ENCODE results near the gene TBC1D14. TPM values are rescaled to one million over a fixed set of nuclear protein-coding genes. Genes with fewer than 3 reads are reported as not detected.

TBC1D14 gene
- total RNA-seq, 1 donor from 2014 or later: 47.3 TPM

DNA sequence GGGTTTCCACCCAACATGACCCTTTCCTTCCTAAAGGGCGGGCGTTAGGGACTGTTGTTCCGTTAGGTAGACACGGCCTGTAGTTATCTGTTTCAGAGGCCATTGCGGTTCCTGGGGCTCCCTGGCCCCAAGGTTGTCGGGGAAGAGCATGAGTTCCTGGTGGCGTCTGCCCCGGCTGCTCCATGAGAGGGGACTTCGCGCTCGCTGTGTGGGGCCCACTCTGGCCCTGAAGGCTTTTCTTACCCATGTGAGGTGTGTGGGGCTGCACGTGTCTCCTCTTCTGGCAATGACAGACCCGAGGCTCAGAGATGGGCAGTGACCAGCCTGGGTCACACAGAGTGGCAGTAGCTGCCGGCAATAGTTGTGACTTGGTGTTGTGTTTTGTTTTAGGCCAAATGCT is 142.7 kb downstream of the TBC1D14 start:
- intact Hi-C loops (cut with micrococcal nuclease): no loop called here
- Mint-ChIP-seq H3K27me3 (no peaks in the 10 kb centered on the region), H3K4me3 (no peak overlapping the region), H3K36me3 (ENCODE audit: low read depth) (peaks cover 19% of the 10 kb centered on the region), H3K9me3 (no peaks in the 10 kb centered on the region), H3K27ac (no peak overlapping the region), H3K4me1 (peaks cover 13% of the 10 kb centered on the region)
- no peak for DNase-seq

DNA sequence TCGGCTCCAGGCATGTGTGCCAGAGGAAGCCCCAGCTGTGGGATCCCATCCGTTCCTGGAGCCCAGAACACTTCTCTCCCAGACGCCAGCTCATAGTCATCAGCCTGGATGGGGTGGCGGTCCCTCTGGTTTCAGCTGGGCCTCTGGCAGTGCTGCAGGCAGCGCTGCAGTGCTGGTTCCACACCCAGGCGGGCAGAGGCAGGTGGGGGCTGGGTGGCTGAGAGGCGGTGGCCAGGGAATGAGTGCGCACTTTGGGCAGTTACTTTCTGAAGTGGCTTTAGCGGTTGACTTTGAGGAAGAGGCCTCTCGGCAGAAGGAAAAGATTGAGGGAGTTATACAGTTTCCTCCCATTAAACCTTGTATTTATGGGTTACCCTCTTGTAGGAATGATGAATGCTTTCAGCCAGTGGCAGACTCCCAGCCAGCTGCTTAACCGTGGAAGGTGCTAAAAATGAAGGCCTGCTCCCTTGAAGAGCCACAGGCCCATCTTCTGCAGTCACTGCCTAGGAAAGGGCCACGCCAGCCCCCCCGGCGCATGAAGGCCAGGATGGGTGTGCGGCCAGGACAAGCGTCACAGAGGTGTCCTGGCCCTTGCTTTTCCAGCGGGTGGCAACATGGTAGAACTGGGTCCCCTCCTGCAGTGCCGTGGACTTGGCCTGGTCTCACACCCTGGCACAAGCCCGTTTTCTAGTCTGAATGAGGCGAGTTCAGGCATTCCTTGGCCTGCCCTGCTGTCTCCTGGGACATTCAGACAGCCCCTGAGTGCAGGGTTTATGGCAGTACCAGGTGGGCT is 143.5 kb downstream of the TBC1D14 start:
- H3K9me3 Mint-ChIP-seq: no peaks in the 10 kb centered on the region
- H3K27ac Mint-ChIP-seq: peak overlapping the region; percentile 56
- peaks cover 11% of the 10 kb centered on the region for H3K4me1 Mint-ChIP-seq
- intact Hi-C loops (cut with micrococcal nuclease): no loop called here
- H3K36me3 Mint-ChIP-seq (ENCODE audit: low read depth): peaks cover 23% of the 10 kb centered on the region
- no peaks in the 10 kb centered on the region for H3K27me3 Mint-ChIP-seq
- DNase-seq: peak; percentile 69
- H3K4me3 Mint-ChIP-seq: no peak overlapping the region

DNA sequence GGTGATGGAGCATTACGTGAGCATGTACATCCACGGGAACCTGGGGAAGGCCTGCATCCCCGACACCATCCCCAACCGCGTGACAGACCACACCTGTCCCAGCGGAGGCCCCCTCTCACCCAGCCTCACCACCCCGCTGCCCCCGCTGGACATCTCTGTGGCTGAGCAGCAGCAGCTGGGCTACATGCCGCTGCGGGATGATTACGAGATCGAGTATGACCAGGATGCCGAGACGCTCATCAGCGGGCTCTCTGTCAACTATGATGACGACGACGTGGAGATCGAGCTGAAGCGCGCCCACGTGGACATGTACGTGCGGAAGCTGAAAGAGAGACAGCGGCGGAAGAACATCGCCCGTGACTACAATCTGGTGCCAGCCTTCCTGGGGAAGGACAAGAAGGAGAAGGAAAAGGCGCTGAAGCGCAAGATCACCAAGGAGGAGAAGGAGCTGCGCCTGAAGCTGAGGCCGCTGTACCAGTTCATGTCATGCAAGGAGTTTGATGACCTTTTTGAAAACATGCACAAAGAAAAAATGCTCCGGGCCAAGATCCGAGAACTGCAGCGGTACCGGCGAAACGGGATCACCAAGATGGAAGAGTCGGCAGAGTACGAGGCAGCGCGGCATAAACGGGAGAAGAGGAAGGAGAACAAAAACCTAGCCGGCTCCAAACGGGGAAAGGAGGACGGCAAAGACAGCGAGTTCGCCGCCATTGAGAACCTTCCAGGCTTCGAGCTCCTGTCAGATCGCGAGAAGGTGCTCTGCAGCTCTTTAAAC is 144.7 kb downstream of the TBC1D14 start:
- peaks cover 29% of the 10 kb centered on the region for H3K36me3 Mint-ChIP-seq (ENCODE audit: low read depth)
- no peak overlapping the region for H3K4me3 Mint-ChIP-seq
- no peaks in the 10 kb centered on the region for H3K27me3 Mint-ChIP-seq
- H3K4me1 Mint-ChIP-seq: peaks cover 8% of the 10 kb centered on the region
- no peaks in the 10 kb centered on the region for H3K9me3 Mint-ChIP-seq
- DNase-seq: no peak
- no peak overlapping the region for H3K27ac Mint-ChIP-seq
- intact Hi-C loops (cut with micrococcal nuclease): no loop called here

DNA sequence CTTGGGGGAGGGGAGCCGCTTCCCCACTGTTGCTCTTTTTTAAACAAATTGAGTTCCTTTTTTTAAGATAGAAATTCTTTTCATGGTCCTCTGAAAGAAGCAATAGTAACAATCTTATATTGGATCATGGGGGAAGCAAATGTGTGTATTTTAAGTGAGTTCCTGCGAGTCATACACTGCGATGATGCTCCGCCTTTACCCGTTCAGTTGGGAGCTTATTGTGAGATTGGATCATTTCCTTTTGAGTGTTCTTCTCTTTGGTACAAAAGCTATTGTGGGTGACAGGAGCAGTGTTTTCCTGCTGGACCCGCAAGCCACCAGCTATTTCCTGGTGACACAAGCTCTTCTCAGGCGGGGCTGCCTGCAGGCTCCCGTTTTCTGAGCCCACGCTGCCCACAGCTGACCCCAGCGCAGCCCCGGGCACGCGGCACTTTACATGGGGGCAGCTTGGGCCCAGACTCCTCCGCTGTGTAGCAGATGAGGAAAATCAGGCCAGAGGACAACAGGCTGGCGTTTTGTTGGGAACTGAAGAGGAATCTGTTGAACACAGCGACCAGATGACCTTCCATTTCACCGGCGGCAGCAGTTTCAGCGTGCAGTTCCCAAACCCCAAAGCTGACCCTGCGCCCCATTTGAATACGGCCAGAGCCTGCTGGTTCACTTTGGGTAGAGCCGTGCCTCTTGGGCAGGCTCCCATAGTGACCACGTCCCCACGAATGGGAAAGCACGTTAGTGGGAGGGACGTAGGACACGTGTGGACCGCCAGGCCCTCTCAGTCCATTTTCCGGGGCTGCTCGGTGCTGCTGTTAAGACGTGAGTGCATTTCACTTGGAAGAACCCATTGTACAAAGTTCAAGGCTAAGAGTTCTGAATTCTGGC is 145.7 kb downstream of the TBC1D14 start:
- Mint-ChIP-seq H3K27me3 (no peaks in the 10 kb centered on the region), H3K9me3 (no peaks in the 10 kb centered on the region), H3K4me1 (peaks cover 8% of the 10 kb centered on the region), H3K4me3 (no peak overlapping the region), H3K27ac (no peak overlapping the region), H3K36me3 (ENCODE audit: low read depth) (peaks cover 35% of the 10 kb centered on the region)
- DNase-seq: no peak
- intact Hi-C loops (cut with micrococcal nuclease): no loop called here

DNA sequence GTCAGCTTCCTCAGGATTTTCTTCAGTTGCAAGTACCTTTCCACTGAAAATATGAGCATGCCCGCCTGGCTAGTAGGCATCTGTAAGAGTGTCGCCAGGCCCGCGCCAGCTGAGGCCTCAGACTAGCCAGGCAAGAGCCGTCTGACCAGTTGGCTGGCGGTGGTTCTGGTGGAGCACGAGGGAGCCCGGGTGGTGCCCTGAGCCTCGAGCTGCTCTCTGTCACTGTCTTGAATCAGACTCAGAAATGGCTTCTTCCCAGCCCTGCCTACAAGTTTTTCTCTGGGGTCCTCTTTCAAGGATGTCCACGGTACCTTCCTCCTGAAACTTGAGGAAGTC is 146.3 kb downstream of the TBC1D14 start:
- Mint-ChIP-seq H3K4me1 (peaks cover 8% of the 10 kb centered on the region), H3K27ac (no peak overlapping the region), H3K36me3 (ENCODE audit: low read depth) (peaks cover 39% of the 10 kb centered on the region), H3K9me3 (no peaks in the 10 kb centered on the region), H3K4me3 (no peak overlapping the region), H3K27me3 (no peaks in the 10 kb centered on the region)
- no peak for DNase-seq
- intact Hi-C loops (cut with micrococcal nuclease): no loop called here

DNA sequence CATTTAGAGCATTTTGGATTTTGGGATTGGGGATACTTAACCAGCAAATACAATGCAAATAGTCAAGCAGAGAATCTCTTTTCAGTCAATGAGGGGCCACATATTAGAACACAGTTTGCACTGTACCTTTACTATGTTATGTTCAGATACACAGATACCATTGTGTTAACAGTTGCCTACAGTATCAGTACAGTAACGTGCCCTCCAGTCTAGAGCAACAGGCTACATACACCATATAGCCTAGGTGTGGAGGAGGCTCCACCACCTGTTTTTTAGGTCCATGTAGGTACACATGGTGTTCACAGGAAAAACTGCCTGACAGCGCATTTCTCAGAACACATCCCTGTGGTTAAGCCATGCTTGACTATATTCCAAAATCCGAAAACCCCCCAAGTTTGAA is 149.2 kb downstream of the TBC1D14 start:
- intact Hi-C loops (cut with micrococcal nuclease): no loop called here
- H3K27me3 Mint-ChIP-seq: no peaks in the 10 kb centered on the region

DNA sequence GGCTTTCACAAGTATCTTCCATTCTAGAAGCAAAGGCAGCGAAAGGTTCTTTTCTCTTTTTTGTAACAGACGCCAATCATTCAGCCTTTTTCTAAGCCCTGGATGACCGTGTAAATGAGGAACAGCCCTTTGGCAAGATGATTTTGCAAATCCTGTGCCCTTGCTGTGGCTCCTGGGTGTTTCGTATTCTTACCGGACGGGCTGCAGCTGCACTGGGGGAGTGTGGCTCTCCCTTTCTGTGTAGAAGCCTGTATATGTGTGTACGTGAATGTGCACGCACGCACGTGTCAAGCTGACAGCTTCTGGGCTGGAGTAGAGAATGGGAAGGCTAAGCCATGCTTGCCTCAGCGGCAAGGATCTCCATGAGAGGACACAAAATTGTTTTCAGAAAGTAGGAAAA is 150.0 kb downstream of the TBC1D14 start:
- DNase-seq: no peak
- H3K4me3 Mint-ChIP-seq: no peak overlapping the region
- no peaks in the 10 kb centered on the region for H3K9me3 Mint-ChIP-seq
- peaks cover 6% of the 10 kb centered on the region for H3K4me1 Mint-ChIP-seq
- no peaks in the 10 kb centered on the region for H3K27me3 Mint-ChIP-seq
- H3K36me3 Mint-ChIP-seq (ENCODE audit: low read depth): peaks cover 61% of the 10 kb centered on the region
- intact Hi-C loops (cut with micrococcal nuclease): no loop called here
- no peak overlapping the region for H3K27ac Mint-ChIP-seq

More for the DNA sequence above, 149.2 kb downstream of the TBC1D14 start:
- no peaks in the 10 kb centered on the region for H3K4me1 Mint-ChIP-seq
- no peak overlapping the region for H3K27ac Mint-ChIP-seq
- no peak overlapping the region for H3K4me3 Mint-ChIP-seq
- H3K36me3 Mint-ChIP-seq (ENCODE audit: low read depth): peaks cover 62% of the 10 kb centered on the region
- H3K9me3 Mint-ChIP-seq: no peaks in the 10 kb centered on the region
- no peak for DNase-seq

DNA sequence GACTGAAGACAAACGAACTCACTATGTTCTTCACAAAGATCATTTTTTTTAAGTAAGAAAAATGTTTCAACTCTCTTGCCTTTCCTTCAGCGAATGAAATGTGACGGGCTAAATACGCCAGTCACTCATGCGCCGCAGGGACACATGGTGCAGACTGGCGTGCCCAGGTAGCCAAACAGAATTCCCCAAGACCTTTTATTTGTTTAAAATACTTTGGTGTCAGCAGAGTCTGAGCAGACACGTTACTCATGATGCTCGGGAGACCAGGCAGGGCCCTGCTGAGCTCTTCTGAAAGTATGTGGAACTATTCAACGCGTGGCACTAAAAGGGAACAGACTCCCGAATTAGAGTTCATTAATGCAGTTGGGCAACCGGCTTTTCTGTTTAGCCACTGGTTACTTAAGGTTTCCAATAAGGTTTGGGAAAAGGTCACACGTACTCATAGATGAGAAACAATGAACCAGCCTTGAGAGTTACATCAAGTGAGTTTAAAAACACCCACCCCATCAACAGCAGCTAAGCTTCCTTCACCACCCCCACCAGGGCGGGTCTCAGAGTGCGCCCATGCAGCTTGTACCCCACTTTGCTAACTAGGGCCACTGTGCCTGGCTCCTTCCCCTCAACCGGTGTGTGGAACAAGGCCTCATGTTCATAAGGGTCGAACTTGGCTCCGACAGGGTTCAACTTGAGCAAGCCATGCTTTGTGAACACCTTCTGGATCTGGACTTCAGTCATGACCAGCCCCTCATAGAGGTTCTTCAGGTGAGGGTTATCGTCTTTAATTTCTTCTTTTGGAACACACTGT is 150.9 kb downstream of the TBC1D14 start:
- H3K4me1 Mint-ChIP-seq: peaks cover 12% of the 10 kb centered on the region
- no peak overlapping the region for H3K27ac Mint-ChIP-seq
- intact Hi-C loops (cut with micrococcal nuclease): no loop called here
- no peaks in the 10 kb centered on the region for H3K9me3 Mint-ChIP-seq
- no peak for DNase-seq
- H3K4me3 Mint-ChIP-seq: no peak overlapping the region
- peaks cover 67% of the 10 kb centered on the region for H3K36me3 Mint-ChIP-seq (ENCODE audit: low read depth)
- H3K27me3 Mint-ChIP-seq: no peaks in the 10 kb centered on the region

DNA sequence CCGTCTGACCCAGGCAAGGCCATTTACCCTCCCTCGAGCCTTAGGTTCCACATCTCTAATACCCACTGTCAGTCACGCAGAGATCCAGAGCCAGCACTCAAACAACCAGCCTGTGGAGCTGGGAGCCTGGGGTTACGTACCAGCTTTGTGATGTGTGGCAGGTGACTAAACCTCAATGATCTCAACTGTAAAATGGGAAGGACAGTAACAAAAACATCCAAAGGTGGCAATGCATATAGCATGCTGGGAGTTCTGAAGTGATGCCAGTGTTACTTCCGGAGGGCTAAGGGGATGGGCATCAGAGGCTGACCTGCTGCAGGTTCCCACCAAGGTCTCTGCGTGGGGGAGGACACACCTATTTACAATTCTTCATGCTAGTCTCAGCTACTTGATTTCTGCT is 152.2 kb downstream of the TBC1D14 start:
- H3K9me3 Mint-ChIP-seq: no peaks in the 10 kb centered on the region
- no peak overlapping the region for H3K4me3 Mint-ChIP-seq
- intact Hi-C loops (cut with micrococcal nuclease): no loop called here
- H3K4me1 Mint-ChIP-seq: peaks cover 19% of the 10 kb centered on the region
- H3K27ac Mint-ChIP-seq: no peak overlapping the region
- DNase-seq: no peak
- H3K36me3 Mint-ChIP-seq (ENCODE audit: low read depth): peaks cover 68% of the 10 kb centered on the region
- no peaks in the 10 kb centered on the region for H3K27me3 Mint-ChIP-seq

DNA sequence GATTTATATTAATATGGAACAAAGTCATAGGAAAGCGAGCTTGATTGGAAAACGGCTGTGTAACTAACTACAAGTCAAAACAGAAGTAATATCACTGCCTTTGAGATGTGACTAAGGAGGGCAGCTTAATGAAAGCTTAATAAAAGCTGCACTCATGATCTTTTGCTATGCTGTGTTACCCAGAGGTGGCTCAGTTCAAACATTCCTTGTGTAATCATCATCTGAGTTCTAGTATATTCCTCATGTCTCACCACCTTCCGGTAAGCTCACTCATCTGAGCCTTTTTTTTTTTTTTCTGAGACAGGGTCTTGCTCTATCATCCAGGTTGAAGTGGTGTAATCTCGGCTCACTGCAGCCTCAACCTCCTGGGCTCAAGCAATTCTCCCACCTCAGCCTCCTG is 153.2 kb downstream of the TBC1D14 start:
- H3K4me3 Mint-ChIP-seq: no peak overlapping the region
- no peaks in the 10 kb centered on the region for H3K9me3 Mint-ChIP-seq
- peaks cover 23% of the 10 kb centered on the region for H3K4me1 Mint-ChIP-seq
- no peak for DNase-seq
- peaks cover 71% of the 10 kb centered on the region for H3K36me3 Mint-ChIP-seq (ENCODE audit: low read depth)
- H3K27ac Mint-ChIP-seq: no peak overlapping the region
- no peaks in the 10 kb centered on the region for H3K27me3 Mint-ChIP-seq
- intact Hi-C loops (cut with micrococcal nuclease): no loop called here

DNA sequence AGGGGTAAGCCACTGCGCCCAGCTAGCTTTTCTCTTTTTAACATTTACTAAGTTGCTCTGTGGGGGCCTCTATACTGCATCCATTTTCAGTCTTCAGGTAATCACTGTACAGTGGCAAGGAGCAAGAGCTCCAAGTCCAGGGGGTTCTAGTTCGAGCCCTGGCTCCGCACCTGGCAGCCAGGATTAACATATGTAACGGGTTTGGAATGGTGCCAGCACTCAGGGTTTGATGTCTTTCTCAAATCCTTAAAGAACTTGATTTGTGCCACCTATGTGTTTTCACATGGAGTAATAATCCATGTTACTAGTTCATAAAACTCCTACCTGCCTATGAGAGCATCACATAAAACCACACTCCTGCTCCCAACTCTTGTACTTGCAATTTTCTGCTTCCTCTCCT is 153.7 kb downstream of the TBC1D14 start:
- no peaks in the 10 kb centered on the region for H3K27me3 Mint-ChIP-seq
- DNase-seq: no peak
- peaks cover 23% of the 10 kb centered on the region for H3K4me1 Mint-ChIP-seq
- no peak overlapping the region for H3K27ac Mint-ChIP-seq
- peaks cover 70% of the 10 kb centered on the region for H3K36me3 Mint-ChIP-seq (ENCODE audit: low read depth)
- no peaks in the 10 kb centered on the region for H3K9me3 Mint-ChIP-seq
- intact Hi-C loops (cut with micrococcal nuclease): no loop called here
- no peak overlapping the region for H3K4me3 Mint-ChIP-seq

DNA sequence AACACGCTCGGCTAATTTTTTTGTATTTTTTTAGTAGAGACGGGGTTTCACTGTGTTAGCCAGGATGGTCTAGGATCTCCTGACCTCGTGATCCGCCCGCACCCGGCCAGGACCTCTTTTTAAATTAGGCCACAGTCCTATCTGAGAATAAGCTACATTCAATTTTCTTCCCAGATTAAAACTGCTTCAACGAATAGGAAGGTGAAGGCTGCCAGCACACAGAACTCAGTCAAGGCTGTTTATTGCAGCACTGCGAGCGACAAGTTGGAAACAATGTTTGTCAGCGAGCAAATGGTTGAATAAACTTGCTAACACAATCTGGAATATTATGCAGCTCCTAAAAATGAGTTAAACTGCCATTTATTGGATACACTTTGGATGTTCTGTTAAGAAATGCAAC is 156.4 kb downstream of the TBC1D14 start:
- H3K27ac Mint-ChIP-seq: no peak overlapping the region
- peaks cover 52% of the 10 kb centered on the region for H3K36me3 Mint-ChIP-seq (ENCODE audit: low read depth)
- H3K9me3 Mint-ChIP-seq: no peaks in the 10 kb centered on the region
- H3K4me3 Mint-ChIP-seq: peak overlapping the region; percentile 90
- intact Hi-C loops (cut with micrococcal nuclease): no loop called here
- DNase-seq: no peak
- H3K4me1 Mint-ChIP-seq: peaks cover 29% of the 10 kb centered on the region
- H3K27me3 Mint-ChIP-seq: peaks cover 2% of the 10 kb centered on the region

DNA sequence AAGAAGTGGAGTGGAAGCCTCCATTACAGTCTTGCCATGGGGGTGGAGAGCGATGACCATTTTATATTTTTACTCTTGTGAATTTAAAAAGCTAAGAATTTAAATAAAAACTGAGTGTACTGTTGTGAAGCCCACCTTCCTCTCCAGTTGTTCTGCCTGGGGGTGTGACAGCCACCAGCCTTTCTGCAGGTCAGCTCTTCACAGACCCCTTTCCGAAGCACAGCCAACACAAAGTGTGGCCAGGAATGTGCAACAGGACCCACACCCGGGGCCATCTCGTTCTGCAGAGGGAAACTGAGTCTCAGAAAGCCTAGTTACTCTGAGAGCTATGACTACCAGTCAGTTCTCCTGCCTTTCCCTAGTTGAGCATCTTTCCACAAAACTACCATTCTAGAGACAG is 156.9 kb downstream of the TBC1D14 start:
- peaks cover 29% of the 10 kb centered on the region for H3K4me1 Mint-ChIP-seq

More for the DNA sequence above, 156.9 kb downstream of the TBC1D14 start:
- Mint-ChIP-seq H3K4me3 (peak overlapping the region; percentile 90), H3K27ac (peak overlapping the region; percentile 89), H3K9me3 (no peaks in the 10 kb centered on the region), H3K27me3 (peaks cover 6% of the 10 kb centered on the region), H3K36me3 (ENCODE audit: low read depth) (peaks cover 47% of the 10 kb centered on the region)
- DNase-seq: peak; percentile 57
- intact Hi-C loops (cut with micrococcal nuclease): no loop called here

All from activated CD4-positive, alpha-beta T cell treated with anti-CD3 and anti-CD28 coated beads, Interleukin-2, amount 10 ng/mL, durations not matched to agents 24 days and 14 days (primary cell).